PFSK-1 (cell line): ENCODE results near the gene NFATC3.

Experiments used
- FOXP2 ChIP-seq: optimal IDR thresholded peaks from 2 replicates; pipeline ENCODE3; 2011; ENCODE audit warnings: borderline replicate concordance, control low read depth, inconsistent platforms; ENCODE audit not compliant: insufficient read depth; ENCODE audit errors: extremely low read length, extremely low read depth
- POLR2AphosphoS5 ChIP-seq: IDR thresholded peaks from 2 replicates; pipeline ENCODE4 v1.6.1; 2012; ENCODE audit warnings: low read depth, mild to moderate bottlenecking, control low read depth, low read length, moderate library complexity
- REST ChIP-seq, 2 experiments: IDR thresholded peaks; 2 replicates each; pipeline versions ENCODE4 v1.6.1 to v1.8.0; 2011 to 2012; ENCODE audit warnings: low read depth in 2 of 2, low read length in 2 of 2, control low read depth in 1 of 2, inconsistent platforms in 1 of 2, mild to moderate bottlenecking in 1 of 2, moderate library complexity in 1 of 2; ENCODE audit not compliant: insufficient read depth in 1 of 2
- SIN3A ChIP-seq: IDR thresholded peaks from 2 replicates; pipeline ENCODE4 v1.6.1; 2012; ENCODE audit warnings: mild to moderate bottlenecking, low read length, moderate library complexity, borderline replicate concordance; ENCODE audit not compliant: insufficient read depth
- TAF1 ChIP-seq: IDR thresholded peaks from 2 replicates; pipeline ENCODE4 v1.6.1; 2012; ENCODE audit warnings: low read length, control low read depth, borderline replicate concordance; ENCODE audit not compliant: insufficient read depth

The NFATC3 gene

GRCh38 chr16:68079376-68079625, 5.9 kb upstream of the NFATC3 start:
- no peak for TF ChIP-seq TAF1
- no peak for TF ChIP-seq POLR2AphosphoS5
- TF ChIP-seq FOXP2: no peak
- TF ChIP-seq SIN3A: no peak
- no peak for TF ChIP-seq REST (IDR thresholded peaks at IDR 0.05; ENCODE audit: insufficient read depth in 1 of 2, low read depth in 2 of 2, low read length in 2 of 2)

- TF ChIP-seq REST (IDR thresholded peaks at IDR 0.05; ENCODE audit: insufficient read depth in 1 of 2, low read depth in 2 of 2, low read length in 2 of 2) (0 out of 4 replicates have a peak, but pooled peaks of 1 of the 2 experiments have one; percentile 33), SIN3A (peak; percentile 40; the same call in 1 of the 2 replicates), TAF1 (no peak), FOXP2 (peak; percentile 84)
Observed at GRCh38 chr16:68079626-68080344, 5.4 kb upstream of the NFATC3 start.

GRCh38 chr16:68081861-68082628, 3.1 kb upstream of the NFATC3 start:
- TF ChIP-seq REST (IDR thresholded peaks at IDR 0.05; ENCODE audit: insufficient read depth in 1 of 2, low read depth in 2 of 2, low read length in 2 of 2) (no peak), POLR2AphosphoS5 (no peak)

GRCh38 chr16:68082629-68083238, 2.4 kb upstream of the NFATC3 start:
- TF ChIP-seq SIN3A (no peak), TAF1 (no peak), FOXP2 (no peak), REST (IDR thresholded peaks at IDR 0.05; ENCODE audit: insufficient read depth in 1 of 2, low read depth in 2 of 2, low read length in 2 of 2) (no peak), POLR2AphosphoS5 (no peak)
